ENCODE measurements around the gene COLEC12. TPM values are rescaled to one million over a fixed set of nuclear protein-coding genes. Genes with fewer than 3 reads are reported as not detected.

Gene COLEC12
- total RNA-seq, 3 donors from 2014 or later (not counting 1 experiment from before 2014, with no cell fraction given), result not detected

GRCh38 chr18:515156-515815, 14.8 kb upstream of the COLEC12 start:
- peaks cover 11 to 16% of the 10 kb centered on the region in 2 donors for H3K4me1 Mint-ChIP-seq
- H3K27me3 Mint-ChIP-seq (ENCODE audit: low read depth in 2 of 2), result peaks cover 0 to 4% of the 10 kb centered on the region in 2 donors
- H3K36me3 ChIP-seq (ENCODE audit: control insufficient read depth, insufficient read depth, low read length), result no peaks in the 10 kb centered on the region
- ATAC-seq (no peak), DNase-seq (no peak)
- TF ChIP-seq CTCF (IDR thresholded peaks at IDR 0.05), result no peak
- WGBS (ENCODE audit: insufficient coverage), result 94% methylated on average over 37 of the region's 44 CpGs
- intact Hi-C loops (cut with micrococcal nuclease), result no loop called here
- no peaks in the 10 kb centered on the region for H3K9me3 ChIP-seq (ENCODE audit: control insufficient read depth, insufficient read depth, low read length)
- no peaks in the 10 kb centered on the region for H3K27me3 ChIP-seq (ENCODE audit: control insufficient read depth, insufficient read depth, low read length)
- H3K27ac ChIP-seq (ENCODE audit: low read length), result no peak overlapping the region
- H3K4me3 Mint-ChIP-seq, result no peak overlapping the region
- H3K9me3 Mint-ChIP-seq, result peaks cover 0 to 4% of the 10 kb centered on the region in 2 donors
- no peak overlapping the region for H3K27ac Mint-ChIP-seq
- no peak overlapping the region for H3K4me3 ChIP-seq (ENCODE audit: low read length)
- H3K36me3 Mint-ChIP-seq, result no peaks in the 10 kb centered on the region
- H3K4me1 ChIP-seq (ENCODE audit: control insufficient read depth, insufficient read depth, low read length), result no peaks in the 10 kb centered on the region

GRCh38 chr18:513826-514530, 13.5 kb upstream of the COLEC12 start:
- WGBS (ENCODE audit: insufficient coverage), result 92% methylated on average over 36 of the region's 36 CpGs
- no peak overlapping the region for H3K27ac Mint-ChIP-seq
- no peak for TF ChIP-seq CTCF (IDR thresholded peaks at IDR 0.05)
- intact Hi-C loops (cut with micrococcal nuclease), result no loop called here
- ATAC-seq, result no peak
- Histone ChIP-seq H3K4me3 (ENCODE audit: low read length) (no peak overlapping the region), H3K36me3 (ENCODE audit: control insufficient read depth, insufficient read depth, low read length) (no peaks in the 10 kb centered on the region), H3K4me1 (ENCODE audit: control insufficient read depth, insufficient read depth, low read length) (no peaks in the 10 kb centered on the region), H3K9me3 (ENCODE audit: control insufficient read depth, insufficient read depth, low read length) (no peaks in the 10 kb centered on the region), H3K27ac (ENCODE audit: low read length) (no peak overlapping the region), H3K27me3 (ENCODE audit: control insufficient read depth, insufficient read depth, low read length) (no peaks in the 10 kb centered on the region)
- DNase-seq, result no peak
- peaks cover 10% of the 10 kb centered on the region in 2 donors for H3K4me1 Mint-ChIP-seq
- peaks cover 0 to 4% of the 10 kb centered on the region in 2 donors for H3K9me3 Mint-ChIP-seq
- H3K4me3 Mint-ChIP-seq, result no peak overlapping the region
- H3K36me3 Mint-ChIP-seq, result no peaks in the 10 kb centered on the region
- peaks cover 0 to 4% of the 10 kb centered on the region in 2 donors for H3K27me3 Mint-ChIP-seq (ENCODE audit: low read depth in 2 of 2)

GRCh38 chr18:512957-513356, 12.5 kb upstream of the COLEC12 start:
- H3K9me3 Mint-ChIP-seq, result peaks cover 0 to 4% of the 10 kb centered on the region in 2 donors
- intact Hi-C loops (cut with micrococcal nuclease), result no loop called here

More at GRCh38 chr18:512957-513356, 12.5 kb upstream of the COLEC12 start:
- no peak for ATAC-seq
- no peak for DNase-seq
- Histone ChIP-seq H3K9me3 (ENCODE audit: control insufficient read depth, insufficient read depth, low read length) (no peaks in the 10 kb centered on the region), H3K27ac (ENCODE audit: low read length) (no peak overlapping the region), H3K27me3 (ENCODE audit: control insufficient read depth, insufficient read depth, low read length) (no peaks in the 10 kb centered on the region), H3K36me3 (ENCODE audit: control insufficient read depth, insufficient read depth, low read length) (no peaks in the 10 kb centered on the region), H3K4me1 (ENCODE audit: control insufficient read depth, insufficient read depth, low read length) (no peaks in the 10 kb centered on the region), H3K4me3 (ENCODE audit: low read length) (no peak overlapping the region)
- H3K27me3 Mint-ChIP-seq (ENCODE audit: low read depth in 2 of 2), result peaks cover 0 to 4% of the 10 kb centered on the region in 2 donors
- WGBS (ENCODE audit: insufficient coverage), result 85% methylated on average over 2 of the region's 9 CpGs
- no peaks in the 10 kb centered on the region for H3K4me1 Mint-ChIP-seq
- no peak for TF ChIP-seq CTCF (IDR thresholded peaks at IDR 0.05)
- H3K27ac Mint-ChIP-seq, result no peak overlapping the region
- H3K36me3 Mint-ChIP-seq, result no peaks in the 10 kb centered on the region
- H3K4me3 Mint-ChIP-seq, result no peak overlapping the region
